Measurements from ENCODE around the gene PIGZ. TPM values are rescaled to one million over a fixed set of nuclear protein-coding genes. Genes with fewer than 3 reads are reported as not detected.

The PIGZ gene
- total RNA-seq, 1 experiment from 2014 or later: 0.15 TPM

- no peak overlapping the region for H2BK120ac ChIP-seq (ENCODE audit: low read depth, low read length, poor library complexity, severe bottlenecking)
- no peak overlapping the region for H2BK12ac ChIP-seq (ENCODE audit: insufficient read length, low read depth, low read length)
- no peak overlapping the region for H4K5ac ChIP-seq (ENCODE audit: insufficient read length, low read depth, low read length)
- no peak overlapping the region for H3K23ac ChIP-seq (ENCODE audit: insufficient read length, low read depth, low read length)
- no peak for TF ChIP-seq CTCF (conservative IDR thresholded peaks at IDR 0.05)
- H3K79me2 ChIP-seq (ENCODE audit: insufficient read depth, low read length): no peaks in the 10 kb centered on the region
- Mint-ChIP-seq H3K27me3 (ENCODE audit: low read depth) (no peaks in the 10 kb centered on the region), H3K4me1 (no peaks in the 10 kb centered on the region), H3K36me3 (ENCODE audit: insufficient read depth in 1 of 3, low read depth in 3 of 3) (peaks cover 6 to 28% (median 10%) of the 10 kb centered on the region in 3 experiments; a peak in 4 of 7 replicates), H3K27ac (no peak overlapping the region), H3K9me3 (no peaks in the 10 kb centered on the region), H3K4me3 (no peak overlapping the region)
- H3K14ac ChIP-seq (ENCODE audit: insufficient read depth, low read length): no peak overlapping the region
- no peak overlapping the region for H2AFZ ChIP-seq (ENCODE audit: low read length)
- no peak overlapping the region for H3K27ac ChIP-seq (ENCODE audit: insufficient read length, low read depth, low read length)
- no peaks in the 10 kb centered on the region for H3K27me3 ChIP-seq (ENCODE audit: insufficient read depth, low read length)
- no peak overlapping the region for H3K56ac ChIP-seq (ENCODE audit: insufficient read length, low read depth, low read length)
- no peaks in the 10 kb centered on the region for H3K79me1 ChIP-seq (ENCODE audit: insufficient read depth, low read depth, low read length, poor library complexity, severe bottlenecking)
- H3K4me1 ChIP-seq (ENCODE audit: insufficient read depth, low read length): no peaks in the 10 kb centered on the region
- no peak overlapping the region for H3T11ph ChIP-seq (ENCODE audit: low read length)
- H4K91ac ChIP-seq (ENCODE audit: insufficient read length, low read depth, low read length): no peak overlapping the region
- no peaks in the 10 kb centered on the region for H4K20me1 ChIP-seq (ENCODE audit: control insufficient read depth, insufficient read depth, insufficient read length)
- H3K9ac ChIP-seq (ENCODE audit: extremely low read depth, insufficient read length, low read length): no peak overlapping the region
- no CpG with 5 or more reads among the region's 2 CpGs for WGBS (ENCODE audit: extremely low coverage, insufficient read length, low lambda C conversion rate)
- no peak overlapping the region for H2BK20ac ChIP-seq (ENCODE audit: low read depth, low read length, poor library complexity, severe bottlenecking)
- no peak overlapping the region for H3K4ac ChIP-seq (ENCODE audit: low read depth, low read length)
- no peak overlapping the region for H2BK15ac ChIP-seq (ENCODE audit: low read depth, low read length)
- H3K23me2 ChIP-seq (ENCODE audit: insufficient read length, low read depth, low read length, poor library complexity, severe bottlenecking): no peaks in the 10 kb centered on the region
- no peaks in the 10 kb centered on the region for H3K9me3 ChIP-seq (ENCODE audit: control insufficient read depth, low read depth, low read length)
- no peak overlapping the region for H2BK5ac ChIP-seq (ENCODE audit: insufficient read length, low read length)
- no peak for DNase-seq
- no peak overlapping the region for H3K18ac ChIP-seq (ENCODE audit: insufficient read length, low read depth, low read length)
- no peak overlapping the region for H3K4me2 ChIP-seq (ENCODE audit: insufficient read depth, insufficient read length, low read length)
- no peak overlapping the region for H4K8ac ChIP-seq (replicated peaks; ENCODE audit: insufficient read length, low read depth, low read length)
- no peak overlapping the region for H2AK5ac ChIP-seq (ENCODE audit: insufficient read length, low read length)
Observed at GRCh38 chr3:196918968-196919367, 49.7 kb downstream of the PIGZ start.
